ENCODE results near the gene SYP. TPM values are rescaled to one million over a fixed set of nuclear protein-coding genes. Genes with fewer than 3 reads are reported as not detected.
A peak's percentile ranks its signal among the peaks of the same experiment; 100 is the strongest.

SYP gene
- total and polyA plus RNA-seq, 7 donors, result 1.2 to 20.2 (median 8.0) TPM

- no peaks in the 10 kb centered on the region for H3K27me3 ChIP-seq
- no peak for TF ChIP-seq CTCF (IDR thresholded peaks at IDR 0.05)
- H3K4me3 ChIP-seq, result no peak overlapping the region
- intact Hi-C loops (cut with DNase I), result no loop called here
- H3K36me3 ChIP-seq, result no peaks in the 10 kb centered on the region
- no peak for DNase-seq
- H3K27ac ChIP-seq, result no peak overlapping the region
- peaks cover 0 to 8% (median 5%) of the 10 kb centered on the region in 4 donors for H3K4me1 ChIP-seq
- H3K9me3 ChIP-seq, result no peaks in the 10 kb centered on the region
- 71 to 79% methylated on average over 13 of the region's 13 CpGs for WGBS, 2 donors
Measured at GRCh38 chrX:49197543-49198087, 2.4 kb downstream of the SYP start.

GRCh38 chrX:49193542-49193964, 6.4 kb downstream of the SYP start:
- H3K4me3 ChIP-seq, result no peak overlapping the region
- TF ChIP-seq POLR2AphosphoS5 (IDR thresholded peaks at IDR 0.05) (no peak), CTCF (IDR thresholded peaks at IDR 0.05) (no peak), EP300 (IDR thresholded peaks at IDR 0.05) (no peak)
- WGBS, 2 donors, result 79 to 81% methylated on average over 2 of the region's 2 CpGs
- H3K36me3 ChIP-seq, result no peaks in the 10 kb centered on the region
- no peaks in the 10 kb centered on the region for H3K27me3 ChIP-seq
- intact Hi-C loops (cut with DNase I), result no loop called here
- DNase-seq, result no peak
- no peaks in the 10 kb centered on the region for H3K9me3 ChIP-seq
- peaks cover 0 to 13% (median 2%) of the 10 kb centered on the region in 4 donors for H3K4me1 ChIP-seq
- no peak overlapping the region for H3K27ac ChIP-seq

- Histone ChIP-seq H3K4me3 (no peak overlapping the region), H3K27me3 (no peaks in the 10 kb centered on the region), H3K27ac (no peak overlapping the region), H3K9me3 (no peaks in the 10 kb centered on the region), H3K4me1 (peaks cover 0 to 13% (median 2%) of the 10 kb centered on the region in 4 donors), H3K36me3 (no peaks in the 10 kb centered on the region)
- WGBS, 2 donors, result 57 to 71% methylated on average over 10 of the region's 10 CpGs
- TF ChIP-seq EP300 (IDR thresholded peaks at IDR 0.05) (no peak), CTCF (IDR thresholded peaks at IDR 0.05) (peak in 3 of 4 experiments; percentile 14 to 35 (median 27)), POLR2A (IDR thresholded peaks at IDR 0.05) (no peak), POLR2AphosphoS5 (IDR thresholded peaks at IDR 0.05) (no peak)
- intact Hi-C loops (cut with DNase I), result no loop called here
- DNase-seq, result no peak
Measured at GRCh38 chrX:49192722-49193328, 7.2 kb downstream of the SYP start.

GRCh38 chrX:49191574-49192011, 8.4 kb downstream of the SYP start:
- WGBS, 2 donors, result 0 to 1% methylated on average over 34 of the region's 34 CpGs
- intact Hi-C loops (cut with DNase I), result no loop called here
- H3K4me1 ChIP-seq, result peaks cover 0 to 13% (median 2%) of the 10 kb centered on the region in 4 donors
- H3K4me3 ChIP-seq, result peak overlapping the region; percentile 48 to 71 (median 60)
- peak overlapping the region; percentile 85 to 94 (median 88) for H3K27ac ChIP-seq
- H3K27me3 ChIP-seq, result no peaks in the 10 kb centered on the region
- no peaks in the 10 kb centered on the region for H3K9me3 ChIP-seq
- TF ChIP-seq EP300 (IDR thresholded peaks at IDR 0.05) (no peak), POLR2AphosphoS5 (IDR thresholded peaks at IDR 0.05) (no peak), CTCF (IDR thresholded peaks at IDR 0.05) (no peak), POLR2A (IDR thresholded peaks at IDR 0.05) (no peak)
- no peak for DNase-seq
- no peaks in the 10 kb centered on the region for H3K36me3 ChIP-seq

All from sigmoid colon (tissue), 7 donors.